ENCODE data around the gene ANKH. TPM values are rescaled to one million over a fixed set of nuclear protein-coding genes. Genes with fewer than 3 reads are reported as not detected.

The ANKH gene
- total RNA-seq, 1 experiment from 2014 or later, result 16.9 TPM

DNA sequence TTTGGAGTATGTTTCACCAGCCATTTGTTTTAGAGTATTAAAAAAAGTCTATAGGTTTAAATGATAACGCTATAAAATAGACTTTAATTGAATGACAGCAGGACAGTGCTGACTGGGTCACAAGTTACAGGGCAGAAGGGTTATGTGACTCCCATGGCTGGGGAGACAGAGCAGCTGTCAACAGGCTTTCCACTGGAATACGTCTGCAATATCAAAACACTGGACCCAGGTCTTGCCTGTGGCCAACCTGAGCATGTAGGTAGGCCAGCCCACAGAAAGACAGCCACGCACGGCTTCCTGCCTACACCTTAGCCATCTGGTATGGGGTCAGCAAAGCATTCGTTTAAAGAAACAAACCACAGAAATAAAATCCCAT, 126.4 kb downstream of the ANKH start:
- H3K4me1 Mint-ChIP-seq, result peaks cover 30% of the 10 kb centered on the region

More for the DNA sequence above, 126.4 kb downstream of the ANKH start:
- ChIA-PET POLR2A (no interaction called here), CTCF (interaction anchor here (1.4 kb wide), 1 partner anchor 212 kb away, joined by 3 read pairs; no protein-coding TSS in a partner anchor)
- ATAC-seq (no peak), DNase-seq (ENCODE audit: low spot score) (no peak)
- TF ChIP-seq TEAD4 (CRISPR knock-in tag; IDR thresholded peaks at IDR 0.05), result no peak
- no peak for TF ChIP-seq CTCF (IDR thresholded peaks at IDR 0.05)
- TF ChIP-seq PRDM15 (CRISPR knock-in tag; IDR thresholded peaks at IDR 0.05), result no peak
- no peak for TF ChIP-seq ZNF138 (CRISPR knock-in tag; conservative IDR thresholded peaks at IDR 0.05)
- TF ChIP-seq, protein P1, sequence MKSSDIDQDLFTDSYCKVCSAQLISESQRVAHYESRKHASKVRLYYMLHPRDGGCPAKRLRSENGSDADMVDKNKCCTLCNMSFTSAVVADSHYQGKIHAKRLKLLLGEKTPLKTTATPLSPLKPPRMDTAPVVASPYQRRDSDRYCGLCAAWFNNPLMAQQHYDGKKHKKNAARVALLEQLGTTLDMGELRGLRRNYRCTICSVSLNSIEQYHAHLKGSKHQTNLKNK (CRISPR knock-in tag; IDR thresholded peaks at IDR 0.05), result no peak
- TF ChIP-seq, protein P2, sequence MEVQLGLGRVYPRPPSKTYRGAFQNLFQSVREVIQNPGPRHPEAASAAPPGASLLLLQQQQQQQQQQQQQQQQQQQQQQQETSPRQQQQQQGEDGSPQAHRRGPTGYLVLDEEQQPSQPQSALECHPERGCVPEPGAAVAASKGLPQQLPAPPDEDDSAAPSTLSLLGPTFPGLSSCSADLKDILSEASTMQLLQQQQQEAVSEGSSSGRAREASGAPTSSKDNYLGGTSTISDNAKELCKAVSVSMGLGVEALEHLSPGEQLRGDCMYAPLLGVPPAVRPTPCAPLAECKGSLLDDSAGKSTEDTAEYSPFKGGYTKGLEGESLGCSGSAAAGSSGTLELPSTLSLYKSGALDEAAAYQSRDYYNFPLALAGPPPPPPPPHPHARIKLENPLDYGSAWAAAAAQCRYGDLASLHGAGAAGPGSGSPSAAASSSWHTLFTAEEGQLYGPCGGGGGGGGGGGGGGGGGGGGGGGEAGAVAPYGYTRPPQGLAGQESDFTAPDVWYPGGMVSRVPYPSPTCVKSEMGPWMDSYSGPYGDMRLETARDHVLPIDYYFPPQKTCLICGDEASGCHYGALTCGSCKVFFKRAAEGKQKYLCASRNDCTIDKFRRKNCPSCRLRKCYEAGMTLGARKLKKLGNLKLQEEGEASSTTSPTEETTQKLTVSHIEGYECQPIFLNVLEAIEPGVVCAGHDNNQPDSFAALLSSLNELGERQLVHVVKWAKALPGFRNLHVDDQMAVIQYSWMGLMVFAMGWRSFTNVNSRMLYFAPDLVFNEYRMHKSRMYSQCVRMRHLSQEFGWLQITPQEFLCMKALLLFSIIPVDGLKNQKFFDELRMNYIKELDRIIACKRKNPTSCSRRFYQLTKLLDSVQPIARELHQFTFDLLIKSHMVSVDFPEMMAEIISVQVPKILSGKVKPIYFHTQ (CRISPR knock-in tag; IDR thresholded peaks at IDR 0.05), result no peak
- TF ChIP-seq CBFB (CRISPR knock-in tag; IDR thresholded peaks at IDR 0.05; ENCODE audit: low read depth), result no peak
- no peak for TF ChIP-seq OVOL2 (CRISPR knock-in tag; IDR thresholded peaks at IDR 0.05; ENCODE audit: borderline replicate concordance)
- no peak for TF ChIP-seq KAT7 (CRISPR knock-in tag; IDR thresholded peaks at IDR 0.05; ENCODE audit: borderline replicate concordance)
- TF ChIP-seq PRRX2 (CRISPR knock-in tag; IDR thresholded peaks at IDR 0.05), result no peak
- no peak for TF ChIP-seq NR2C2 (CRISPR knock-in tag; IDR thresholded peaks at IDR 0.05)
- no peak for TF ChIP-seq RELA (CRISPR knock-in tag; IDR thresholded peaks at IDR 0.05; ENCODE audit: borderline replicate concordance)
- TF ChIP-seq RORB (CRISPR knock-in tag; IDR thresholded peaks at IDR 0.05), result no peak
- TF ChIP-seq, protein P3, sequence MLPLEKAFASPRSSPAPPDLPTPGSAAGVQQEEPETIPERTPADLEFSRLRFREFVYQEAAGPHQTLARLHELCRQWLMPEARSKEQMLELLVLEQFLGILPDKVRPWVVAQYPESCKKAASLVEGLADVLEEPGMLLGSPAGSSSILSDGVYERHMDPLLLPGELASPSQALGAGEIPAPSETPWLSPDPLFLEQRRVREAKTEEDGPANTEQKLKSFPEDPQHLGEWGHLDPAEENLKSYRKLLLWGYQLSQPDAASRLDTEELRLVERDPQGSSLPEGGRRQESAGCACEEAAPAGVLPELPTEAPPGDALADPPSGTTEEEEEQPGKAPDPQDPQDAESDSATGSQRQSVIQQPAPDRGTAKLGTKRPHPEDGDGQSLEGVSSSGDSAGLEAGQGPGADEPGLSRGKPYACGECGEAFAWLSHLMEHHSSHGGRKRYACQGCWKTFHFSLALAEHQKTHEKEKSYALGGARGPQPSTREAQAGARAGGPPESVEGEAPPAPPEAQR (CRISPR knock-in tag; IDR thresholded peaks at IDR 0.05), result no peak
- Mint-ChIP-seq H3K27ac (no peak overlapping the region), H3K27me3 (ENCODE audit: low read depth) (no peaks in the 10 kb centered on the region), H3K4me3 (no peak overlapping the region), H3K9me3 (no peaks in the 10 kb centered on the region), H3K36me3 (no peaks in the 10 kb centered on the region)
